HS-27A (cell line): ENCODE data around the gene DENND1A.
"Not testable (repeated sequence)": the region's sequence is repeated elsewhere in the genome, so short reads cannot be mapped to it uniquely, and the experiment has no call there.

Experiments
- DNase-seq: peaks from one replicate; pipeline ENCODE4 v3.0.0-alpha.2; 2012; ENCODE audit warnings: low read depth, missing footprints

DENND1A gene

GRCh38 chr9:123948286-123948685, 18.4 kb upstream of the DENND1A start:
- DNase-seq: no peak

- no peak for DNase-seq
These were observed 17.4 kb upstream of the DENND1A start for GRCh38 chr9:123947326-123947725.

- no peak for DNase-seq
These were observed 16.3 kb upstream of the DENND1A start for GRCh38 chr9:123946101-123946821.

- DNase-seq: no peak
These were observed 15.6 kb upstream of the DENND1A start for GRCh38 chr9:123945532-123945931.

- DNase-seq: not testable (repeated sequence)
These were observed 14.5 kb upstream of the DENND1A start for GRCh38 chr9:123944464-123944863.

GRCh38 chr9:123943671-123944070, 13.7 kb upstream of the DENND1A start:
- DNase-seq: no peak

GRCh38 chr9:123942542-123942941, 12.6 kb upstream of the DENND1A start:
- DNase-seq: no peak

GRCh38 chr9:123941524-123942070, 11.7 kb upstream of the DENND1A start:
- no peak for DNase-seq

- no peak for DNase-seq
These were observed 11.0 kb upstream of the DENND1A start for GRCh38 chr9:123940721-123941523.

GRCh38 chr9:123938401-123938800, 8.5 kb upstream of the DENND1A start:
- DNase-seq: no peak

- DNase-seq: not testable (repeated sequence)
These were observed 6.6 kb upstream of the DENND1A start for GRCh38 chr9:123936575-123936974.

GRCh38 chr9:123933440-123934212, 3.7 kb upstream of the DENND1A start:
- DNase-seq: no peak

- DNase-seq: no peak
These were observed 603 bp downstream of the DENND1A start for GRCh38 chr9:123929177-123929869.

GRCh38 chr9:123928533-123929176, 1.3 kb downstream of the DENND1A start:
- DNase-seq: no peak

- no peak for DNase-seq
These were observed 2.0 kb downstream of the DENND1A start for GRCh38 chr9:123927625-123928532.

- DNase-seq: no peak
These were observed 3.0 kb downstream of the DENND1A start for GRCh38 chr9:123926941-123927340.

GRCh38 chr9:123925819-123926218, 4.1 kb downstream of the DENND1A start:
- DNase-seq: no peak

- no peak for DNase-seq
These were observed 4.8 kb downstream of the DENND1A start for GRCh38 chr9:123925161-123925560.

GRCh38 chr9:123924727-123925126, 5.2 kb downstream of the DENND1A start:
- no peak for DNase-seq

- no peak for DNase-seq
These were observed 6.0 kb downstream of the DENND1A start for GRCh38 chr9:123923884-123924283.
